Stomach (tissue), 9 donors: ENCODE measurements around the gene PANK1. TPM values are rescaled to one million over a fixed set of nuclear protein-coding genes. Genes with fewer than 3 reads are reported as not detected.

Experiments used
- DNase-seq, 2 donors: peaks; one replicate each; pipeline versions ENCODE4 v3.0.0 to v3.0.0-alpha.2; 2013 to 2019
- H3K27ac ChIP-seq, 5 donors: fragments of 200-600 bp in 4 of 5; sonication (generic) in 4 of 5; one replicate each; pipeline ENCODE4 v1.5.1; 2013 to 2019; ENCODE audit warnings: mild to moderate bottlenecking in 1 of 5, moderate library complexity in 1 of 5
- H3K27me3 ChIP-seq, 3 donors: fragments of 200-600 bp; sonication (generic); one replicate each; pipeline ENCODE4 v1.5.1; 2017 to 2019; ENCODE audit warnings: mixed run types in 1 of 3
- H3K36me3 ChIP-seq, 4 donors: fragments of 200-600 bp; sonication (generic); 1 replicate in 3 of 4; 2 replicates in 1 of 4; pipeline ENCODE4 v1.5.1; 2016 to 2019
- H3K4me1 ChIP-seq, 4 donors: fragments of 200-600 bp; sonication (generic); one replicate each; pipeline ENCODE4 v1.5.1; 2016 to 2019
- H3K4me3 ChIP-seq, 4 donors: fragments of 200-600 bp; sonication (generic) in 3 of 4; one replicate each; pipeline ENCODE4 v1.5.1; 2016 to 2019; ENCODE audit warnings: mild to moderate bottlenecking in 1 of 4
- H3K9me3 ChIP-seq, 4 donors: fragments of 200-600 bp; sonication (generic); one replicate each; pipeline ENCODE4 v1.5.1; 2016 to 2019
- CTCF ChIP-seq, 7 experiments: fragments of 450-650 bp in 4 of 7; fragments of 200-600 bp in 3 of 7; sonication (generic) in 3 of 7; IDR thresholded peaks; one replicate each; pipeline ENCODE4 v1.5.1; 2016 to 2019; ENCODE audit warnings: antibody characterized with exemption in 7 of 7, control low read depth in 2 of 7, mild to moderate bottlenecking in 1 of 7
- EP300 ChIP-seq: sonication (generic); formaldehyde crosslinking; IDR thresholded peaks from one replicate; pipeline ENCODE4 v1.6.1; 2017; ENCODE audit warnings: antibody characterized with exemption
- POLR2A ChIP-seq, 4 donors: fragments of 450-650 bp; IDR thresholded peaks; one replicate each; pipeline ENCODE4 v1.6.1; 2016; ENCODE audit warnings: antibody characterized with exemption in 4 of 4, control low read depth in 2 of 4, mild to moderate bottlenecking in 1 of 4, moderate library complexity in 1 of 4
- POLR2AphosphoS5 ChIP-seq, 3 donors: sonication (generic); formaldehyde crosslinking; IDR thresholded peaks; one replicate each; pipeline ENCODE4 v1.6.1; 2016; ENCODE audit warnings: antibody characterized with exemption in 3 of 3
- WGBS, 5 donors: extraction: QIAGEN DNeasy Blood & Tissue Kit in 3 of 5; methylation state at CpG; one replicate each; pipeline versions ENCODE4 v1.1.5 to v1.1.7; 2013 to 2018; 5-methylcytosine and 5-hydroxymethylcytosine counted together
- intact Hi-C: fragments of 100-400 bp; cut with DNase I; formaldehyde crosslinking; loops from one replicate; pipeline ENCODE4 v1.15.1; 2023; ENCODE audit warnings: low total_unique reads
- polyA plus RNA-seq, 3 donors: library from polyadenylated mRNA; stranded (reverse); fragments of 200-250 nt; gene quantifications; one replicate each; pipeline ENCODE4 v1.2.3, GENCODE V29; 2013
- total RNA-seq, 5 donors: library from RNA; depleted of rRNA; stranded (reverse); fragments of >200 nt; gene quantifications; one replicate each; pipeline versions ENCODE4 v1.1.0 to v1.2.3, GENCODE V29; 2014 to 2016
- donor health status: healthy with polysubstance abuse.
- donor health status: Bipolar disorder and iron deficiency.
- donor health status: healthy.

The PANK1 gene
- total and polyA plus RNA-seq, 8 donors, result 1.8 to 7.4 (median 4.6) TPM; not detected in 1

- no peak overlapping the region for H3K4me3 ChIP-seq
- DNase-seq, result no peak
- H3K27ac ChIP-seq, result no peak overlapping the region
- H3K9me3 ChIP-seq, result no peaks in the 10 kb centered on the region
- TF ChIP-seq CTCF (IDR thresholded peaks at IDR 0.05), result no peak
- TF ChIP-seq EP300, result no peak
- TF ChIP-seq POLR2AphosphoS5 (IDR thresholded peaks at IDR 0.05), result no peak
- TF ChIP-seq POLR2A (IDR thresholded peaks at IDR 0.05), result no peak
- no peaks in the 10 kb centered on the region for H3K27me3 ChIP-seq
- intact Hi-C loops, result no loop called here
- no peaks in the 10 kb centered on the region for H3K4me1 ChIP-seq
- WGBS, 5 donors, result 78 to 88% (median 82%) methylated on average over 2 of the region's 2 CpGs
- H3K36me3 ChIP-seq, result no peaks in the 10 kb centered on the region
Measured at GRCh38 chr10:89576696-89577095, 68.3 kb downstream of the PANK1 start.

- no peaks in the 10 kb centered on the region for H3K4me1 ChIP-seq
- H3K27ac ChIP-seq, result no peak overlapping the region
- H3K4me3 ChIP-seq, result no peak overlapping the region
- no peak for DNase-seq
- WGBS, 5 donors, result 85 to 96% (median 91%) methylated on average over 3 of the region's 3 CpGs
- H3K9me3 ChIP-seq, result no peaks in the 10 kb centered on the region
- intact Hi-C loops, result no loop called here
- no peaks in the 10 kb centered on the region for H3K36me3 ChIP-seq
- TF ChIP-seq POLR2AphosphoS5 (IDR thresholded peaks at IDR 0.05) (no peak), CTCF (IDR thresholded peaks at IDR 0.05) (no peak), POLR2A (IDR thresholded peaks at IDR 0.05) (no peak), EP300 (no peak)
- H3K27me3 ChIP-seq, result no peaks in the 10 kb centered on the region
Measured at GRCh38 chr10:89576022-89576421, 69.0 kb downstream of the PANK1 start.

GRCh38 chr10:89575031-89575430, 70.0 kb downstream of the PANK1 start:
- no peaks in the 10 kb centered on the region for H3K36me3 ChIP-seq
- intact Hi-C loops, result no loop called here
- no peaks in the 10 kb centered on the region for H3K27me3 ChIP-seq
- DNase-seq, result no peak
- no peaks in the 10 kb centered on the region for H3K4me1 ChIP-seq
- H3K9me3 ChIP-seq, result no peaks in the 10 kb centered on the region
- H3K27ac ChIP-seq, result no peak overlapping the region
- no peak for TF ChIP-seq POLR2A (IDR thresholded peaks at IDR 0.05)
- no peak for TF ChIP-seq POLR2AphosphoS5 (IDR thresholded peaks at IDR 0.05)
- no peak for TF ChIP-seq EP300
- no peak for TF ChIP-seq CTCF (IDR thresholded peaks at IDR 0.05)
- no peak overlapping the region for H3K4me3 ChIP-seq

- no peaks in the 10 kb centered on the region for H3K4me1 ChIP-seq
- intact Hi-C loops, result no loop called here
- no peak for TF ChIP-seq CTCF (IDR thresholded peaks at IDR 0.05)
- TF ChIP-seq POLR2A (IDR thresholded peaks at IDR 0.05), result no peak
- no peak for TF ChIP-seq EP300
- H3K4me3 ChIP-seq, result no peak overlapping the region
- DNase-seq, result no peak
- H3K27me3 ChIP-seq, result no peaks in the 10 kb centered on the region
- 23 to 55% (median 52%) methylated on average over 1 of the region's 1 CpG for WGBS, 5 donors
- H3K9me3 ChIP-seq, result no peaks in the 10 kb centered on the region
- H3K27ac ChIP-seq, result no peak overlapping the region
- no peaks in the 10 kb centered on the region for H3K36me3 ChIP-seq
Measured at GRCh38 chr10:89574368-89574767, 70.7 kb downstream of the PANK1 start.
